H1 (cell line): ENCODE results near the gene STRN4. TPM values are rescaled to one million over a fixed set of nuclear protein-coding genes. Genes with fewer than 3 reads are reported as not detected.

Experiments
- BCL11A ChIP-seq, 2 experiments: IDR thresholded peaks; one replicate each; pipeline ENCODE4 v1.6.1; 2011; ENCODE audit warnings: low read depth in 2 of 2, low read length in 2 of 2, mild to moderate bottlenecking in 2 of 2
- EGR1 ChIP-seq: IDR thresholded peaks from 2 replicates; pipeline ENCODE4 v1.6.1; 2011; ENCODE audit warnings: low read depth, low read length, borderline replicate concordance
- EP300 ChIP-seq, 2 experiments: IDR thresholded peaks; 1 replicate in 1 of 2; 2 replicates in 1 of 2; pipeline ENCODE4 v1.6.1; 2011 to 2012; ENCODE audit warnings: low read depth in 2 of 2, low read length in 2 of 2, mild to moderate bottlenecking in 2 of 2, borderline replicate concordance in 1 of 2, inconsistent platforms in 1 of 2, moderate library complexity in 1 of 2
- FOSL1 ChIP-seq: IDR thresholded peaks from 2 replicates; pipeline ENCODE4 v1.6.1; 2011; ENCODE audit warnings: mild to moderate bottlenecking, low read depth, low read length, moderate library complexity; ENCODE audit not compliant: insufficient read depth
- GTF2F1 ChIP-seq: IDR thresholded peaks from 2 replicates; pipeline ENCODE4 v1.6.1; 2012; ENCODE audit warnings: low read depth, low read length, improper control_type of control experiment, borderline replicate concordance
- NANOG ChIP-seq: IDR thresholded peaks from 2 replicates; pipeline ENCODE4 v1.6.1; 2011; ENCODE audit warnings: low read length, low read depth, mild to moderate bottlenecking, inconsistent platforms; ENCODE audit not compliant: insufficient read depth, poor library complexity, severe bottlenecking
- TBP ChIP-seq: IDR thresholded peaks from 2 replicates; pipeline ENCODE4 v1.6.1; 2011; ENCODE audit warnings: low read depth, low read length, improper control_type of control experiment
- YY1 ChIP-seq: IDR thresholded peaks from 2 replicates; pipeline ENCODE4 v1.6.1; 2011; ENCODE audit warnings: low read depth, mild to moderate bottlenecking, low read length
- polyA plus RNA-seq, 7 experiments: library from polyadenylated mRNA; depleted of rRNA in 3 of 7; stranded (reverse) in 5 of 7; unstranded in 2 of 7; fragments of >200 nt in 5 of 7; fragments of 200-250 nt in 2 of 7; gene quantifications; 1 replicate in 5 of 7; 2 replicates in 1 of 7; 4 replicates in 1 of 7; pipeline versions ENCODE4 v1.2.1 to v1.2.3, GENCODE V29; 2011 to 2013; ENCODE audit warnings: missing spikeins in 2 of 7, mixed read lengths in 2 of 7
- total RNA-seq: library from RNA; stranded (reverse); fragmentation: NEBNext Ultra II Directional; extraction: Animal tissue kit (Norgen Biotek cat#: 25700); gene quantifications from 2 replicates; pipeline ENCODE4 v1.2.1, GENCODE V29; 2021

STRN4 gene
- total and polyA plus RNA-seq, 2 of the 8 experiments (the other 6 are each of a cell fraction or from before 2014, with no cell fraction given): 120 to 187 TPM

GRCh38 chr19:46725036-46725820 is 21.0 kb downstream of the STRN4 start (continued):
- TF ChIP-seq FOSL1: no peak
- TF ChIP-seq GTF2F1: no peak
- TF ChIP-seq NANOG: no peak
- no peak for TF ChIP-seq EP300 (IDR thresholded peaks at IDR 0.05; ENCODE audit: borderline replicate concordance in 1 of 2, low read depth in 2 of 2, low read length in 2 of 2)
- TF ChIP-seq BCL11A (IDR thresholded peaks at IDR 0.05; ENCODE audit: low read depth in 2 of 2, low read length in 2 of 2): no peak
- TF ChIP-seq YY1: no peak
- TF ChIP-seq EGR1: no peak
- TF ChIP-seq TBP: no peak
